HG03442 (cell line): ENCODE data around the gene DIO1.

Experiments used
- ATAC-seq: cut with Tn5 transposase; IDR thresholded peaks from one replicate; pipeline ENCODE4 v1.9.1; 2021; ENCODE audit warnings: mild to moderate bottlenecking, moderate library complexity; ENCODE audit not compliant: unreplicated experiment

Gene DIO1

GRCh38 chr1:53938136-53938830 lies 44.3 kb downstream of the DIO1 start:
- no peak for ATAC-seq

GRCh38 chr1:53942127-53942957 lies 48.4 kb downstream of the DIO1 start:
- ATAC-seq = no peak

- ATAC-seq = no peak
Measured at GRCh38 chr1:53943090-53943489, 49.1 kb downstream of the DIO1 start.

GRCh38 chr1:53943490-53944043 lies 49.6 kb downstream of the DIO1 start:
- ATAC-seq = no peak

- no peak for ATAC-seq
Measured at GRCh38 chr1:53944469-53945182, 50.6 kb downstream of the DIO1 start.

- no peak for ATAC-seq
Measured at GRCh38 chr1:53945183-53945432, 51.1 kb downstream of the DIO1 start.

- ATAC-seq = peak; percentile 62
Measured at GRCh38 chr1:53945433-53946251, 51.7 kb downstream of the DIO1 start, which contains the start of gene IFT25. Gene IFT25 (minus strand): TSS chr1:53945699. CDS start chr1:53940082, 5,617 bp downstream.

GRCh38 chr1:53946252-53947171 lies 52.5 kb downstream of the DIO1 start, which contains the start of gene LRRC42:
Gene LRRC42 (plus strand): TSS chr1:53946350. CDS start chr1:53952000, 5,650 bp downstream.
- ATAC-seq = peak; percentile 64

GRCh38 chr1:53947172-53947907 lies 53.4 kb downstream of the DIO1 start:
- ATAC-seq = no peak

GRCh38 chr1:53948291-53948690 lies 54.3 kb downstream of the DIO1 start:
- no peak for ATAC-seq

- ATAC-seq = no peak
Measured at GRCh38 chr1:53949023-53949990, 55.3 kb downstream of the DIO1 start.

GRCh38 chr1:53951697-53952096 lies 57.7 kb downstream of the DIO1 start:
- no peak for ATAC-seq

- no peak for ATAC-seq
Measured at GRCh38 chr1:53954128-53954527, 60.1 kb downstream of the DIO1 start.

GRCh38 chr1:53956308-53957168 lies 62.6 kb downstream of the DIO1 start:
- no peak for ATAC-seq

GRCh38 chr1:53957194-53957818 lies 63.3 kb downstream of the DIO1 start:
- no peak for ATAC-seq

- ATAC-seq = no peak
Measured at GRCh38 chr1:53959664-53960250, 65.8 kb downstream of the DIO1 start.
